K562 (cell line): ENCODE data around the gene SDK1.

Experiments
- CREB1 ChIP-seq, 2 experiments: sonication (generic) in 1 of 2; formaldehyde crosslinking in 1 of 2; IDR thresholded peaks; 2 replicates each; pipeline versions ENCODE4 v1.6.1 to v1.8.0; 2012 to 2022; ENCODE audit warnings: inconsistent platforms in 1 of 2, mild to moderate bottlenecking in 1 of 2, missing genetic modification reagents in 1 of 2, moderate library complexity in 1 of 2
- CREM ChIP-seq: IDR thresholded peaks from 2 replicates; pipeline ENCODE4 v1.6.1; 2014; ENCODE audit warnings: antibody characterized with exemption, low read depth
- EZH2 ChIP-seq: IDR thresholded peaks from 2 replicates; pipeline ENCODE4 v1.6.1; 2012; ENCODE audit warnings: low read depth, mild to moderate bottlenecking, inconsistent platforms, low read length, borderline replicate concordance
- MAFF ChIP-seq: IDR thresholded peaks from 2 replicates; pipeline ENCODE4 v1.6.1; 2012; ENCODE audit warnings: low read length, improper control_type of control experiment
- MYC ChIP-seq, 2 experiments: fragments of 250-450 bp in 1 of 2; sonication (Bioruptor Pico) in 1 of 2; IDR thresholded peaks; 2 replicates each; pipeline versions ENCODE4 v1.5.1 to v1.6.1; 2012 to 2021; ENCODE audit warnings: low read depth in 2 of 2, borderline replicate concordance in 1 of 2, improper control_type of control experiment in 1 of 2, low read length in 1 of 2, mild to moderate bottlenecking in 1 of 2, moderate library complexity in 1 of 2
- NR2C2 ChIP-seq, 2 experiments: fragments of 200-800 bp in 1 of 2; sonication (Bioruptor generic) in 1 of 2; sonication (generic) in 1 of 2; formaldehyde crosslinking in 1 of 2; IDR thresholded peaks; 2 replicates each; pipeline versions ENCODE4 v1.6.1 to v1.8.0; 2016 to 2022; ENCODE audit warnings: mild to moderate bottlenecking in 1 of 2, missing compliant biosample characterization in 1 of 2, missing genetic modification characterization in 1 of 2, missing genetic modification reagents in 1 of 2
- NRF1 ChIP-seq, 2 experiments: fragments of 450-650 bp; IDR thresholded peaks in 1 of 2; conservative IDR thresholded peaks in 1 of 2; 2 replicates each; pipeline ENCODE4 v1.6.1; 2014; ENCODE audit warnings: mild to moderate bottlenecking in 2 of 2
- POLR2AphosphoS5 ChIP-seq: IDR thresholded peaks from 2 replicates; pipeline ENCODE4 v1.6.1; 2011; ENCODE audit warnings: mild to moderate bottlenecking, low read depth, low read length, moderate library complexity; ENCODE audit not compliant: control insufficient read depth, insufficient read depth
- ZBTB7A ChIP-seq: IDR thresholded peaks from 2 replicates; pipeline ENCODE4 v1.6.1; 2011; ENCODE audit warnings: low read depth, mild to moderate bottlenecking, low read length, moderate library complexity, borderline replicate concordance; ENCODE audit not compliant: control insufficient read depth
- TF ChIP-seq, protein P1 (sequence below), 2 experiments: fragments of 450-650 bp; formaldehyde crosslinking in 1 of 2; IDR thresholded peaks; 2 replicates each; pipeline versions ENCODE4 v1.4.0 to v1.6.1; 2014 to 2020; ENCODE audit warnings: mild to moderate bottlenecking in 2 of 2, borderline replicate concordance in 1 of 2, low read depth in 1 of 2
- TF ChIP-seq, protein P2 (sequence below): sonication (generic); formaldehyde crosslinking; IDR thresholded peaks from 2 replicates; pipeline ENCODE4 v1.8.0; 2023; ENCODE audit warnings: mild to moderate bottlenecking, missing genetic modification reagents
- TF ChIP-seq, protein P3 (sequence below), 3 experiments: IDR thresholded peaks in 2 of 3; conservative IDR thresholded peaks in 1 of 3; 2 replicates each; pipeline ENCODE4 v1.5.1; 2011 to 2012; ENCODE audit warnings: low read length in 3 of 3, mild to moderate bottlenecking in 3 of 3, control low read depth in 2 of 3, improper control_type of control experiment in 1 of 3, inconsistent platforms in 1 of 3, low read depth in 1 of 3, mixed read lengths in 1 of 3, moderate library complexity in 1 of 3; ENCODE audit not compliant: insufficient read depth in 2 of 3
- TF ChIP-seq, protein P4 (sequence below), 2 experiments: IDR thresholded peaks; 2 replicates each; pipeline ENCODE4 v1.6.1; 2011; ENCODE audit warnings: borderline replicate concordance in 1 of 2, control low read depth in 1 of 2, low read depth in 1 of 2, low read length in 1 of 2, mild to moderate bottlenecking in 1 of 2, mixed read lengths in 1 of 2, moderate library complexity in 1 of 2; ENCODE audit not compliant: insufficient read depth in 1 of 2, insufficient read length in 1 of 2, poor library complexity in 1 of 2, severe bottlenecking in 1 of 2; ENCODE audit errors: extremely low read depth in 1 of 2
- TF ChIP-seq, protein P5 (sequence below): sonication (generic); formaldehyde crosslinking; IDR thresholded peaks from 2 replicates; pipeline ENCODE4 v1.5.0; 2020; ENCODE audit warnings: missing genetic modification reagents

DNA sequence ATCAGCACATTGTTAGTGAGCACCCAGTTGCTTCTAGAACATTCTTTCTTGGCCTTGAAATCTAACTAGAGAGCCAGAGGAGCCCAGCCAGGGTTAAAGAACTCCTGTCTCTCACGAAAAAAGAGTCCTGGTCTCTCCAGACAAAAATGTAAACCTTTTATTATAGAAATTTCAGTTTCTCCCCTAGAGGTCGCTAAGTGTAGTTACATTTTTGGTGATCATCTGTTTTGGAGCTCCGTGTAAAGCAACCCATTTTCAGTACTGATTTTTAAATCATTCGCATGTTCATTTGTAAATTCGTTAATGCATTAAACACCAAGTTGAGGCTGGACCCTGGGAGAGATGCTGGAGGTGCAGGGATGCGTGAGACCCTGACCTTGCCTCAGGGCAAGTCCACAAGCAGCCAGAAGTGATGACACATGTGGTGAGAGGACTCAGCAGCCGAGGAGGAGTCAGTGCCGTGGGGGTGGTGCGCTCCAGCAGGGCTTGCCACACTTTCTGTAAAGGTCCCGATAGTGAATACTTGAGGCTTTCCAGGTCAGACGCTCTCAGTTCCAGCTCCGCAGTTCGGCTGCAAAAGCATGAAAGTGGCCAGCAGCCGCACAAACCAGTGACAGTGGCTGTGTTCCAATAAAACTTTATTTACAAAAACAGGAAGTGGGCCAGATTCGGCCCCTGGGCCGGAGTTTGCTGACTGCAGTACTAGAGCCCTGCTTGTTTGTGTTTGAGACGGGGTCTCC is 802.5 kb downstream of the SDK1 start:
- TF ChIP-seq, protein P1, sequence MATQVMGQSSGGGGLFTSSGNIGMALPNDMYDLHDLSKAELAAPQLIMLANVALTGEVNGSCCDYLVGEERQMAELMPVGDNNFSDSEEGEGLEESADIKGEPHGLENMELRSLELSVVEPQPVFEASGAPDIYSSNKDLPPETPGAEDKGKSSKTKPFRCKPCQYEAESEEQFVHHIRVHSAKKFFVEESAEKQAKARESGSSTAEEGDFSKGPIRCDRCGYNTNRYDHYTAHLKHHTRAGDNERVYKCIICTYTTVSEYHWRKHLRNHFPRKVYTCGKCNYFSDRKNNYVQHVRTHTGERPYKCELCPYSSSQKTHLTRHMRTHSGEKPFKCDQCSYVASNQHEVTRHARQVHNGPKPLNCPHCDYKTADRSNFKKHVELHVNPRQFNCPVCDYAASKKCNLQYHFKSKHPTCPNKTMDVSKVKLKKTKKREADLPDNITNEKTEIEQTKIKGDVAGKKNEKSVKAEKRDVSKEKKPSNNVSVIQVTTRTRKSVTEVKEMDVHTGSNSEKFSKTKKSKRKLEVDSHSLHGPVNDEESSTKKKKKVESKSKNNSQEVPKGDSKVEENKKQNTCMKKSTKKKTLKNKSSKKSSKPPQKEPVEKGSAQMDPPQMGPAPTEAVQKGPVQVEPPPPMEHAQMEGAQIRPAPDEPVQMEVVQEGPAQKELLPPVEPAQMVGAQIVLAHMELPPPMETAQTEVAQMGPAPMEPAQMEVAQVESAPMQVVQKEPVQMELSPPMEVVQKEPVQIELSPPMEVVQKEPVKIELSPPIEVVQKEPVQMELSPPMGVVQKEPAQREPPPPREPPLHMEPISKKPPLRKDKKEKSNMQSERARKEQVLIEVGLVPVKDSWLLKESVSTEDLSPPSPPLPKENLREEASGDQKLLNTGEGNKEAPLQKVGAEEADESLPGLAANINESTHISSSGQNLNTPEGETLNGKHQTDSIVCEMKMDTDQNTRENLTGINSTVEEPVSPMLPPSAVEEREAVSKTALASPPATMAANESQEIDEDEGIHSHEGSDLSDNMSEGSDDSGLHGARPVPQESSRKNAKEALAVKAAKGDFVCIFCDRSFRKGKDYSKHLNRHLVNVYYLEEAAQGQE (IDR thresholded peaks at IDR 0.05; ENCODE audit: borderline replicate concordance), result no peak
- TF ChIP-seq, protein P1 (CRISPR knock-in tag; IDR thresholded peaks at IDR 0.05; ENCODE audit: low read depth), result no peak
- TF ChIP-seq, protein P2, sequence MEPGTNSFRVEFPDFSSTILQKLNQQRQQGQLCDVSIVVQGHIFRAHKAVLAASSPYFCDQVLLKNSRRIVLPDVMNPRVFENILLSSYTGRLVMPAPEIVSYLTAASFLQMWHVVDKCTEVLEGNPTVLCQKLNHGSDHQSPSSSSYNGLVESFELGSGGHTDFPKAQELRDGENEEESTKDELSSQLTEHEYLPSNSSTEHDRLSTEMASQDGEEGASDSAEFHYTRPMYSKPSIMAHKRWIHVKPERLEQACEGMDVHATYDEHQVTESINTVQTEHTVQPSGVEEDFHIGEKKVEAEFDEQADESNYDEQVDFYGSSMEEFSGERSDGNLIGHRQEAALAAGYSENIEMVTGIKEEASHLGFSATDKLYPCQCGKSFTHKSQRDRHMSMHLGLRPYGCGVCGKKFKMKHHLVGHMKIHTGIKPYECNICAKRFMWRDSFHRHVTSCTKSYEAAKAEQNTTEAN (CRISPR knock-in tag), result no peak
- TF ChIP-seq NR2C2 (CRISPR knock-in tag; IDR thresholded peaks at IDR 0.05), result no peak
- TF ChIP-seq NR2C2 (tag; IDR thresholded peaks at IDR 0.05), result no peak
- no peak for TF ChIP-seq POLR2AphosphoS5
- TF ChIP-seq, protein P3, sequence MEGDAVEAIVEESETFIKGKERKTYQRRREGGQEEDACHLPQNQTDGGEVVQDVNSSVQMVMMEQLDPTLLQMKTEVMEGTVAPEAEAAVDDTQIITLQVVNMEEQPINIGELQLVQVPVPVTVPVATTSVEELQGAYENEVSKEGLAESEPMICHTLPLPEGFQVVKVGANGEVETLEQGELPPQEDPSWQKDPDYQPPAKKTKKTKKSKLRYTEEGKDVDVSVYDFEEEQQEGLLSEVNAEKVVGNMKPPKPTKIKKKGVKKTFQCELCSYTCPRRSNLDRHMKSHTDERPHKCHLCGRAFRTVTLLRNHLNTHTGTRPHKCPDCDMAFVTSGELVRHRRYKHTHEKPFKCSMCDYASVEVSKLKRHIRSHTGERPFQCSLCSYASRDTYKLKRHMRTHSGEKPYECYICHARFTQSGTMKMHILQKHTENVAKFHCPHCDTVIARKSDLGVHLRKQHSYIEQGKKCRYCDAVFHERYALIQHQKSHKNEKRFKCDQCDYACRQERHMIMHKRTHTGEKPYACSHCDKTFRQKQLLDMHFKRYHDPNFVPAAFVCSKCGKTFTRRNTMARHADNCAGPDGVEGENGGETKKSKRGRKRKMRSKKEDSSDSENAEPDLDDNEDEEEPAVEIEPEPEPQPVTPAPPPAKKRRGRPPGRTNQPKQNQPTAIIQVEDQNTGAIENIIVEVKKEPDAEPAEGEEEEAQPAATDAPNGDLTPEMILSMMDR (IDR thresholded peaks at IDR 0.05 in 2 of 3, conservative IDR thresholded peaks at IDR 0.05 in 1 of 3; ENCODE audit: insufficient read depth in 2 of 3, low read depth in 1 of 3, low read length in 3 of 3), result peak in 2 of 3 experiments; percentile 41; a peak in 3 of 6 replicates
- TF ChIP-seq EZH2, result no peak
- TF ChIP-seq, protein P4, sequence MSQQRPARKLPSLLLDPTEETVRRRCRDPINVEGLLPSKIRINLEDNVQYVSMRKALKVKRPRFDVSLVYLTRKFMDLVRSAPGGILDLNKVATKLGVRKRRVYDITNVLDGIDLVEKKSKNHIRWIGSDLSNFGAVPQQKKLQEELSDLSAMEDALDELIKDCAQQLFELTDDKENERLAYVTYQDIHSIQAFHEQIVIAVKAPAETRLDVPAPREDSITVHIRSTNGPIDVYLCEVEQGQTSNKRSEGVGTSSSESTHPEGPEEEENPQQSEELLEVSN (IDR thresholded peaks at IDR 0.05; ENCODE audit: borderline replicate concordance in 1 of 2, extremely low read depth in 1 of 2, insufficient read depth in 1 of 2, insufficient read length in 1 of 2, low read depth in 1 of 2, low read length in 1 of 2, poor library complexity in 1 of 2, severe bottlenecking in 1 of 2), result peak in 1 of 2 experiments; percentile 9
- TF ChIP-seq CREM, result no peak
- TF ChIP-seq NRF1 (conservative IDR thresholded peaks at IDR 0.05 in 1 of 2, IDR thresholded peaks at IDR 0.05 in 1 of 2), result no peak
- TF ChIP-seq, protein P5, sequence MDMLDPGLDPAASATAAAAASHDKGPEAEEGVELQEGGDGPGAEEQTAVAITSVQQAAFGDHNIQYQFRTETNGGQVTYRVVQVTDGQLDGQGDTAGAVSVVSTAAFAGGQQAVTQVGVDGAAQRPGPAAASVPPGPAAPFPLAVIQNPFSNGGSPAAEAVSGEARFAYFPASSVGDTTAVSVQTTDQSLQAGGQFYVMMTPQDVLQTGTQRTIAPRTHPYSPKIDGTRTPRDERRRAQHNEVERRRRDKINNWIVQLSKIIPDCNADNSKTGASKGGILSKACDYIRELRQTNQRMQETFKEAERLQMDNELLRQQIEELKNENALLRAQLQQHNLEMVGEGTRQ (CRISPR knock-in tag), result no peak
- TF ChIP-seq MYC (IDR thresholded peaks at IDR 0.05; ENCODE audit: low read depth, low read length), result no peak
- TF ChIP-seq MYC (CRISPR knock-in tag; IDR thresholded peaks at IDR 0.05; ENCODE audit: borderline replicate concordance, low read depth), result no peak
- no peak for TF ChIP-seq CREB1 (IDR thresholded peaks at IDR 0.05)
- TF ChIP-seq CREB1 (CRISPR knock-in tag; IDR thresholded peaks at IDR 0.05), result no peak
- TF ChIP-seq ZBTB7A, result no peak
- no peak for TF ChIP-seq MAFF
